GM12891 (cell line): Measurements from ENCODE around the gene FURIN.
"Not testable (repeated sequence)": the region's sequence is repeated elsewhere in the genome, so short reads cannot be mapped to it uniquely, and the experiment has no call there.

Source experiments
- DNase-seq: peaks from one replicate; pipeline ENCODE4 v3.0.0; 2011; ENCODE audit warnings: low spot score; ENCODE audit not compliant: insufficient read length
- FAIRE-seq: peaks from 2 replicates; lab custom pipeline; 2011; peaks lifted over from hg19 to GRCh38; lab: Jason Lieb, UNC
- PAX5 ChIP-seq: IDR thresholded peaks from 2 replicates; pipeline ENCODE4 v1.6.1; 2011; ENCODE audit warnings: low read length, moderate library complexity, mild to moderate bottlenecking; ENCODE audit not compliant: insufficient read depth, severe bottlenecking
- POLR2A ChIP-seq: IDR thresholded peaks from 2 replicates; pipeline ENCODE4 v1.6.1; 2011; ENCODE audit warnings: low read depth, low read length, control low read depth
- POLR2AphosphoS5 ChIP-seq: IDR thresholded peaks from 2 replicates; pipeline ENCODE4 v1.6.1; 2011; ENCODE audit warnings: low read depth, low read length, control low read depth
- POU2F2 ChIP-seq: IDR thresholded peaks from 2 replicates; pipeline ENCODE4 v1.6.1; 2011; ENCODE audit warnings: low read depth, mild to moderate bottlenecking, control low read depth, low read length, moderate library complexity
- SPI1 ChIP-seq: IDR thresholded peaks from 2 replicates; pipeline ENCODE4 v1.6.1; 2011; ENCODE audit warnings: low read depth, low read length, control low read depth
- TAF1 ChIP-seq: IDR thresholded peaks from 2 replicates; pipeline ENCODE4 v1.6.1; 2011; ENCODE audit warnings: low read depth, low read length, control low read depth

FURIN gene

GRCh38 chr15:90924375-90924774 is 56.0 kb downstream of the FURIN start:
- peak; percentile 88 for FAIRE-seq
- DNase-seq, result peak; percentile 57
- TF ChIP-seq POLR2A, result no peak
- TF ChIP-seq POU2F2, result peak; percentile 88

GRCh38 chr15:90926766-90927165 is 58.4 kb downstream of the FURIN start:
- not testable (repeated sequence) for DNase-seq, FAIRE-seq

DNA sequence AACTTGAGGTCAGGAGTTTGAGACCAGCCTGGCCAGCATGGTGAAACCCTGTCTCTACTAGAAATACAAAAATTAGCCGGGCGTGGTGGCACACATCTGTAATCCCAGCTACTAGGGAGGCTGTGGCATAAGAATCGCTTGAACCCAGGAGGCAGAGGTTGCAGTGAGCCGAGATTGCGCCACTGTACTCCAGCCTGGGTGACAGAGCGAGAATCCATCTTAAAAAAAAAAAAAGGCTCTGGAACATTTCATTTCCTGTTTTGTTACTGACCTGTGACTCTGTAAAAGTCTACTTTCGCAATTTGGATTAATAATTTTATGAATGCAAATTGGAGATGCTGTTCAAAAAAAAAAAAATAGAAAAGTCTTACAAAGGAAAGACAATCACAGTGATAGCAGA is 59.7 kb downstream of the FURIN start:
- not testable (repeated sequence) for DNase-seq, FAIRE-seq

GRCh38 chr15:90929246-90930019 is 61.0 kb downstream of the FURIN start:
- DNase-seq (no peak), FAIRE-seq (no peak)
- no peak for TF ChIP-seq PAX5
- no peak for TF ChIP-seq POU2F2
- TF ChIP-seq POLR2AphosphoS5, result no peak
- TF ChIP-seq SPI1, result no peak
- no peak for TF ChIP-seq POLR2A
- no peak for TF ChIP-seq TAF1

DNA sequence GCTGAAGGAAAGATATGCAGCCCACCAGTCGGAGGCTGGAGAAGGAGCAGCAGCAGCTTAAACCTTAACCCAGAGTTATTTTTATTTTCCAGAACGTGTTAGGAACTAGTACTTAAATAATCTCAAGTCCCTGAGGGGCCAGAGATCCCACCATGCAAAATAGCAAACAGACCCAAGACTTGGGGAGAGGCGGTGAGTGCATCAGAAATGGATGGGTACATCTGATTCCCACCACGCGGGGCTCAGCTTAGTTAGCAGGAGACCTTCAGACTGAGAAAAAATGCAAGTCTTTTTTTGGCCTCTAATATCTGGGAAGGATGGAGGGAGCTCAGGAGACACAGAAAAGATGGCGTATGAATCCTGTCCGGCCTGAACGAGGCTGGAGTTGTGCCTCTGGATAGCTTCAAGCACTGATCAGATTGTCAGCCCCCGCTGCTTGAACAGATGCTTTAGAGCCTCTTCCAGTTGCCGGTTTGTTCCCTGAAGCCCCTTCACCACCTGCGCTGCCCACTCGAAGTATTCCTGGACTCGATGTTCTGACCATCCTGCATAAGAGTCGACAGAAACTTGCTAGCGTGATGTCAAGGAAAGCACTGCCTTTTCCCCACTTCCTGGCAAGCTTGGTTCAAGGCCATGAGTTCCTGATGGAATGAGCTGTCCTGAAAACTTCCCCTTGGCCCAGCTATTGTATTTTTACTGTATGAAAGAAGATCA is 62.6 kb downstream of the FURIN start:
- no peak for FAIRE-seq
- TF ChIP-seq POLR2A (no peak), TAF1 (no peak), POLR2AphosphoS5 (no peak), SPI1 (no peak), PAX5 (no peak), POU2F2 (no peak)
- no peak for DNase-seq

DNA sequence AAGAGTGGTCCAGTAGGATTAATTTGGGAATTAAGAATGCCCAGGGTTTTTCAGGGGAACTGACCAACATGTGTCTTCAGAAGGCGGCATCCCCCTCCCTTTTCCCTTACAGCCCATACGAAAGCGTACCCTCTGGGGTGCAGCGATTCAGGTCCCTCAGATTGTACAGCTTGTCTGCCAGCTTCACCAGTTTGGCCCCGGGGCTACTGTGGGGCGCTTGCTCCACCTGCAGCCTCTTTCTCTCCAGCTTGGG is 63.1 kb downstream of the FURIN start:
- FAIRE-seq, result no peak
- TF ChIP-seq TAF1, result no peak
- no peak for DNase-seq

GRCh38 chr15:90931828-90932659 is 63.7 kb downstream of the FURIN start, which contains the start of gene HDDC3:
TSS of gene HDDC3 (minus strand) at chr15:90932549. CDS start at chr15:90932540, 9 bp downstream.
- peak; percentile 58; the same call in 1 of the 2 replicates for TF ChIP-seq POU2F2
- TF ChIP-seq TAF1, result peak; percentile 76; the same call in 1 of the 2 replicates
- peak; percentile 51 for TF ChIP-seq POLR2A
- TF ChIP-seq PAX5, result no peak
- TF ChIP-seq POLR2AphosphoS5, result peak; percentile 30; the same call in 1 of the 2 replicates
- peak; percentile 34; the same call in 1 of the 2 replicates for TF ChIP-seq SPI1
- DNase-seq (peak; percentile 81), FAIRE-seq (peak; percentile 76)

DNA sequence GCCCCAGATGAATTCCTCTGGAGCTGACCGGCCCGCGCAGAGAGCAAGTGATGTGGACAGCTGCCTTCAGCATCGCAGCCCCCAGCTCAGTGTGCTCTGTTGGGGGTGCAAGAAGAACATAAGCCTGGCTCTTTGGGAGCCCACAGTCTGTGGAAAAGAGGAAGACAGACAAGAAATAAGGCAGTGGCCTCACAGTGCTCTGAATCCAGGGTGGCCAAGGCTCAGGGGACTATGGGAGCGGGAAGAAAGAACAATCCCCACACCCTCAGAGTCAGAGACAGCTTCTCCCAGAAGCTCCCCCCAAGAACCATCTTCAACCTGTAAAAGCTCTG is 64.2 kb downstream of the FURIN start:
- FAIRE-seq (no peak), DNase-seq (no peak)
- no peak for TF ChIP-seq POU2F2
